ENCODE measurements around the gene ST3GAL2.

ST3GAL2 gene

DNA sequence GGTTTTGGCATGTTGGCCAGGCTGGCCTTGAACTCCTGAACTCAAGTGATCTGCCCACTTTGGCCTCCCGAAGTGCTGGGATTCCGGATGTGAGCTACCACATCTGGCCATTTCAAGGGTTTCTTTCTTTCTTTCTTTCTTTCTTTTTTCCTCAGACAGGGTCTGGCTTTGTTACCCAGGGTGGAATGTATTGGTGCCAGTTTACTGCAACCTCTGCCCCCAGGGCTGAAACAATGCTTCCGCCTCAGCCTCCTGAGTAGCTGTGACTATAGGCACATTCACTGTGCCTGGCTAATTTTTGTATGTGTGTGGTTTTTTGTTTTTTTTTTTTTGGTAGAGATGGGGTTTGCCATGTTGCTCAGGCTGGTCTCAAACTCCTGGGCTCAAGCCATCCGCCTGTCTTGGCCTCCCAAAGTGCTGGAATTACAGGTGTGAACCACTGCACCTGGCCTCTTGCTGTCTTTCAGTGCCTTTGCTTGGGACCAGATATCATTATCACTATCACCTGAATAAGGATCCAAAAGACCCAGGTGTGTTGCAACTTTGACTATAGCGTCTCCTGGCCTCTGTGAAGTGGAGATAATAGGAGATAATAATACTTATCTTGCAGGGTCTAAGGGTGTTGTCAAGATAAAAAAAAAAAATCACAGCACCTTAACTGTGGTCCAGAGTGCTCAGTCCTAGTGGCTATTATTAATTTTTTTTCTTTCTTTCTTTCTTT lies 18.7 kb upstream of the ST3GAL2 start:
- Histone ChIP-seq H3K36me3 (replicated peaks; ENCODE audit: low read depth, low read length) (no peaks in the 10 kb centered on the region), H3K27me3 (ENCODE audit: low read depth, low read length) (no peaks in the 10 kb centered on the region)
- no peak for TF ChIP-seq EZH2phosphoT487 (IDR thresholded peaks at IDR 0.05; ENCODE audit: low read depth)
- TF ChIP-seq, protein P1, sequence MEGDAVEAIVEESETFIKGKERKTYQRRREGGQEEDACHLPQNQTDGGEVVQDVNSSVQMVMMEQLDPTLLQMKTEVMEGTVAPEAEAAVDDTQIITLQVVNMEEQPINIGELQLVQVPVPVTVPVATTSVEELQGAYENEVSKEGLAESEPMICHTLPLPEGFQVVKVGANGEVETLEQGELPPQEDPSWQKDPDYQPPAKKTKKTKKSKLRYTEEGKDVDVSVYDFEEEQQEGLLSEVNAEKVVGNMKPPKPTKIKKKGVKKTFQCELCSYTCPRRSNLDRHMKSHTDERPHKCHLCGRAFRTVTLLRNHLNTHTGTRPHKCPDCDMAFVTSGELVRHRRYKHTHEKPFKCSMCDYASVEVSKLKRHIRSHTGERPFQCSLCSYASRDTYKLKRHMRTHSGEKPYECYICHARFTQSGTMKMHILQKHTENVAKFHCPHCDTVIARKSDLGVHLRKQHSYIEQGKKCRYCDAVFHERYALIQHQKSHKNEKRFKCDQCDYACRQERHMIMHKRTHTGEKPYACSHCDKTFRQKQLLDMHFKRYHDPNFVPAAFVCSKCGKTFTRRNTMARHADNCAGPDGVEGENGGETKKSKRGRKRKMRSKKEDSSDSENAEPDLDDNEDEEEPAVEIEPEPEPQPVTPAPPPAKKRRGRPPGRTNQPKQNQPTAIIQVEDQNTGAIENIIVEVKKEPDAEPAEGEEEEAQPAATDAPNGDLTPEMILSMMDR (IDR thresholded peaks at IDR 0.05; ENCODE audit: low read depth, low read length), result no peak

DNA sequence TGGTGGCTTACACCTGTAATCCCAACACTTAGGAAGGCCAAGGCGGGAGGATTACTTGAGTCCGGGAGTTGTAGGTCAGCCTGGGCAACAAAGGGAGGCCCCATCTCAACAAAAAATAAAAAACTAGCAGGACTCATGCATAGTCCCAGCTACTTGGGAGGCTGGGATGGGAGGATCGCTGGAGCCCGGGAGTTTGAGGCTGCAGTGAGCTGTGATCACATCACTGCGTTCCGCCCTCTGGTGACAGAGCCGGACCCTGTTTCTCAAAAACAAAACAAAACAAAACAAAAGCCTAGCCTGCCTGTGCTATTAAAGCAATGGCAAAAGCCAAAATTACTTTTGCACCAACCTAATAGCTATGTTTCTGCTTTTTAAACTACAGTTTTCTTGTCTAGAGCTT lies 17.0 kb upstream of the ST3GAL2 start:
- TF ChIP-seq, protein P1 (IDR thresholded peaks at IDR 0.05; ENCODE audit: low read depth, low read length), result no peak
- no peak for TF ChIP-seq EZH2phosphoT487 (IDR thresholded peaks at IDR 0.05; ENCODE audit: low read depth)
- no peak overlapping the region for H2AFZ ChIP-seq (ENCODE audit: low read depth, low read length)
- H3K4me3 ChIP-seq (ENCODE audit: low read length), result no peak overlapping the region
- H3K9ac ChIP-seq (ENCODE audit: low read length), result no peak overlapping the region
- H3K36me3 ChIP-seq (replicated peaks; ENCODE audit: low read depth, low read length), result no peaks in the 10 kb centered on the region
- no peaks in the 10 kb centered on the region for H3K9me3 ChIP-seq (ENCODE audit: insufficient read depth, low read length)
- peaks cover 7% of the 10 kb centered on the region; the same call in 1 of the 2 replicates for H3K79me2 ChIP-seq (ENCODE audit: low read length)
- no peak overlapping the region for H3K27ac ChIP-seq (ENCODE audit: low read length)
- no peaks in the 10 kb centered on the region for H3K27me3 ChIP-seq (ENCODE audit: low read depth, low read length)
- peaks cover 9% of the 10 kb centered on the region for H3K4me1 ChIP-seq (ENCODE audit: low read length)
- no peak overlapping the region for H3K4me2 ChIP-seq (ENCODE audit: low read length)
- H4K20me1 ChIP-seq (ENCODE audit: insufficient read depth, low read length), result no peaks in the 10 kb centered on the region

More for the DNA sequence above, 18.7 kb upstream of the ST3GAL2 start:
- Histone ChIP-seq H3K79me2 (ENCODE audit: low read length) (peaks cover 7% of the 10 kb centered on the region; the same call in 1 of the 2 replicates), H3K9me3 (ENCODE audit: insufficient read depth, low read length) (no peaks in the 10 kb centered on the region), H3K4me3 (ENCODE audit: low read length) (no peak overlapping the region), H2AFZ (ENCODE audit: low read depth, low read length) (no peak overlapping the region), H4K20me1 (ENCODE audit: insufficient read depth, low read length) (no peaks in the 10 kb centered on the region), H3K4me1 (ENCODE audit: low read length) (peaks cover 9% of the 10 kb centered on the region), H3K4me2 (ENCODE audit: low read length) (no peak overlapping the region), H3K27ac (ENCODE audit: low read length) (no peak overlapping the region), H3K9ac (ENCODE audit: low read length) (no peak overlapping the region)

DNA sequence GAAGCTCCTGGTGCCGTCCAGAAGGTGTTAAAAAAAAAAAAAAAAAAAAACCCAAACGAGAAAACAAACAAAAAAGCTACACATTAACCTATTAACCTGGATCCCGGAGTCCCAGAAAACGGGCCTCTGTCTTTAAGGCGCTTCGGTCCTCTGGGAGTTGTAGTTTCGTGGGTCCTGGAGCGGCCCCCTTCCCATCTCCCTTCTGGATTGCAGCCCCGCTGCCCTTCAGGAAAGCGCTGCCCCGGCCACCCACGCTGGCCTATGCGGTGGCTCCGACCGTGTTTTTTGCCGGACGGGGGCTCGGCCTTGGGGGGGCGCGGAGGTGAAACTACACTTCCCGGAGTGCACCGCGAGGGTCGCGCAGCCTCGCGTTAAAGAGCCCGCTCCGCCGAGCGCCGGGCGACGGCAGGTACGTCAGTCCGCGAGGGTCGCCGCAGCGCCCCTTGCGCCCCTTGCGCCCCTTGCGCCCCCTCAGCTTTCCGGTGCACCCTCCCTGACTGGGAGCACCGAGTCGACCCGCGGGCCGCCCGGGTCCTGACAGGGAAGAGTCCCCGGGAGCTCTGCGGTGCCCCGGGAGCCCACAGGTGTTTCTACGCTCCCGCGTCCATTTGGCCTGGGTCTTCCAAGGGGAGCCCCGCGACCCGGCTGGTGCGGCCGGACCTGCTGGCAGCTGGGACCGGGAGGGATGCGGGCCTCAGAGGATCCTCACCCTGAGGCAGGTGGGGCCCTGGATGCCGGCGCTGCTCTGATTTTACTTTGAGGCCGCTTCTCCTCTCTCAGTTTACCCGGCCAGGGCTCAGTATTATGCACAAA lies 15.5 kb upstream of the ST3GAL2 start, which contains the start of gene FCSK:
Gene FCSK (plus strand): TSS at position 374 of the 813 bp plus-strand sequence. CDS start 8,596 bp downstream, outside the sequence.
- Histone ChIP-seq H3K4me3 (ENCODE audit: low read length) (peak within 1 kb of the TSS; percentile 92), H3K27ac (ENCODE audit: low read length) (peak within 1 kb of the TSS; percentile 73), H3K36me3 (replicated peaks; ENCODE audit: low read depth, low read length) (no peaks in the 10 kb centered on the region), H2AFZ (ENCODE audit: low read depth, low read length) (peak within 1 kb of the TSS; percentile 89), H3K9ac (ENCODE audit: low read length) (peak within 1 kb of the TSS; percentile 78), H3K79me2 (ENCODE audit: low read length) (peaks cover 7% of the 10 kb centered on the region; the same call in 1 of the 2 replicates), H3K9me3 (ENCODE audit: insufficient read depth, low read length) (no peaks in the 10 kb centered on the region), H3K27me3 (ENCODE audit: low read depth, low read length) (no peaks in the 10 kb centered on the region), H3K4me1 (ENCODE audit: low read length) (peaks cover 9% of the 10 kb centered on the region), H3K4me2 (ENCODE audit: low read length) (peak within 1 kb of the TSS; percentile 98), H4K20me1 (ENCODE audit: insufficient read depth, low read length) (no peaks in the 10 kb centered on the region)
- TF ChIP-seq EZH2phosphoT487 (IDR thresholded peaks at IDR 0.05; ENCODE audit: low read depth), result no peak
- TF ChIP-seq, protein P1 (IDR thresholded peaks at IDR 0.05; ENCODE audit: low read depth, low read length), result peak; percentile 32

DNA sequence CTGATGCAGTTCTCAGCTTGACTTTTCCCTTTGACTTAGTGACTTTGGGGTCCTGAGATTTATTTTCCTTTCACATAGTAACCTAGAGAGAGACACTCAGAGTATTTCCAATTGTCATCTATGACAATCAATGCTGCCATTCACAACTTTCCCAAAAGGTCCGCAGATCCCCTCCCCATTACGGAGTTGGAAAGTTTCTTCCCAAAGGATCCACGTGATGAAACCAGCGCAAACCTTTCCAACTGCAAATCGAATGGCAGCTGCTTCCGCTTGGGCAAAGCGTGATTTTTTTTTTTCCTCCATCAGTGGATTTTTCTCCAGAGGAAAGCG lies 15.0 kb upstream of the ST3GAL2 start:
- Histone ChIP-seq H3K4me1 (ENCODE audit: low read length) (peaks cover 9% of the 10 kb centered on the region), H3K4me2 (ENCODE audit: low read length) (peak overlapping the region; percentile 98), H3K9ac (ENCODE audit: low read length) (peak overlapping the region; percentile 78), H3K27ac (ENCODE audit: low read length) (peak overlapping the region; percentile 73), H3K79me2 (ENCODE audit: low read length) (peaks cover 7% of the 10 kb centered on the region; the same call in 1 of the 2 replicates), H3K4me3 (ENCODE audit: low read length) (peak overlapping the region; percentile 92), H3K27me3 (ENCODE audit: low read depth, low read length) (no peaks in the 10 kb centered on the region), H4K20me1 (ENCODE audit: insufficient read depth, low read length) (no peaks in the 10 kb centered on the region), H3K9me3 (ENCODE audit: insufficient read depth, low read length) (no peaks in the 10 kb centered on the region), H2AFZ (ENCODE audit: low read depth, low read length) (peak overlapping the region; percentile 89), H3K36me3 (replicated peaks; ENCODE audit: low read depth, low read length) (no peaks in the 10 kb centered on the region)
- TF ChIP-seq, protein P1 (IDR thresholded peaks at IDR 0.05; ENCODE audit: low read depth, low read length), result no peak
- no peak for TF ChIP-seq EZH2phosphoT487 (IDR thresholded peaks at IDR 0.05; ENCODE audit: low read depth)
